A673 (cell line): Measurements from ENCODE around the gene CLIC4. TPM values are rescaled to one million over a fixed set of nuclear protein-coding genes. Genes with fewer than 3 reads are reported as not detected.

Experiments used
- BruUV-seq: library from RNA; stranded (reverse); fragments of 400-500 nt; replicated peaks from 2 replicates; lab custom pipeline; 2021; lab: Mats Ljungman, UMichigan
- CTCF ChIA-PET: fragments of 300-600 bp; sonication (Branson Sonifier 250); formaldehyde crosslinking; loops from one replicate; lab custom pipeline; 2022; ENCODE audit warnings: antibody characterized with exemption; lab: Charles Lee
- POLR2A ChIA-PET: fragments of 300-600 bp; sonication (Branson Sonifier 250); formaldehyde crosslinking; loops from one replicate; lab custom pipeline; 2022; ENCODE audit warnings: antibody characterized with exemption; ENCODE audit not compliant: low non-redundant PET; lab: Charles Lee
- DNase-seq: peaks from one replicate; pipeline ENCODE4 v3.0.0-alpha.2; 2015; ENCODE audit warnings: low spot score
- H3K27ac ChIP-seq: fragments of 200-600 bp; sonication (generic); 2 replicates; pipeline ENCODE4 v1.5.1; 2016; ENCODE audit warnings: mixed run types, low read depth, mild to moderate bottlenecking, mixed read lengths, antibody characterized with exemption, low read length; ENCODE audit not compliant: poor library complexity, severe bottlenecking
- H3K27me3 ChIP-seq: fragments of 200-600 bp; sonication (generic); replicated peaks from 2 replicates; pipeline ENCODE4 v1.6.1; 2017; ENCODE audit warnings: mixed run types, low read depth, mild to moderate bottlenecking, mixed read lengths, antibody characterized with exemption, low read length; ENCODE audit not compliant: insufficient read depth, poor library complexity
- H3K36me3 ChIP-seq: fragments of 200-600 bp; sonication (generic); 2 replicates; pipeline ENCODE4 v1.6.1; 2016; ENCODE audit warnings: mixed run types, mild to moderate bottlenecking, mixed read lengths, antibody characterized with exemption, low read length; ENCODE audit not compliant: insufficient read depth, poor library complexity, severe bottlenecking
- H3K4me1 ChIP-seq: fragments of 200-600 bp; sonication (generic); 2 replicates; pipeline ENCODE4 v1.6.1; 2017; ENCODE audit warnings: mixed run types, mild to moderate bottlenecking, mixed read lengths, antibody characterized with exemption, low read length; ENCODE audit not compliant: insufficient read depth, poor library complexity, severe bottlenecking
- H3K4me3 ChIP-seq: fragments of 200-600 bp; sonication (generic); 2 replicates; pipeline ENCODE4 v1.5.1; 2016; ENCODE audit warnings: low read depth, mixed run types, mild to moderate bottlenecking, mixed read lengths, low read length; ENCODE audit not compliant: poor library complexity, severe bottlenecking
- H3K9me3 ChIP-seq: fragments of 200-600 bp; sonication (generic); 2 replicates; pipeline ENCODE4 v1.6.1; 2016; ENCODE audit warnings: mixed run types, low read depth, mild to moderate bottlenecking, mixed read lengths, antibody characterized with exemption, low read length; ENCODE audit not compliant: poor library complexity, severe bottlenecking
- EZH2 ChIP-seq: fragments of 200-600 bp; sonication (generic); IDR thresholded peaks from 2 replicates; pipeline ENCODE4 v1.6.1; 2017; ENCODE audit warnings: borderline replicate concordance, low read depth, mild to moderate bottlenecking, mixed read lengths, antibody characterized with exemption, low read length; ENCODE audit not compliant: poor library complexity, severe bottlenecking
- intact Hi-C: fragments of 100-400 bp; cut with micrococcal nuclease; formaldehyde crosslinking; loops from one replicate; pipeline ENCODE4 v1.10.0; 2022; ENCODE audit not compliant: unreplicated experiment
- total RNA-seq: library from RNA; stranded (reverse); gene quantifications from 2 replicates; pipeline ENCODE4 v1.2.3, GENCODE V29; 2021
- TF ChIP-seq, protein P1 (sequence below): fragments of 300-800, 200-600 bp; sonication (generic); conservative IDR thresholded peaks from 2 replicates; pipeline ENCODE4 v1.5.1; 2017; ENCODE audit warnings: low read depth, mild to moderate bottlenecking, antibody characterized with exemption, low read length, moderate library complexity, mixed read lengths

The CLIC4 gene
- total RNA-seq, 1 experiment from 2014 or later, result 207 TPM

DNA sequence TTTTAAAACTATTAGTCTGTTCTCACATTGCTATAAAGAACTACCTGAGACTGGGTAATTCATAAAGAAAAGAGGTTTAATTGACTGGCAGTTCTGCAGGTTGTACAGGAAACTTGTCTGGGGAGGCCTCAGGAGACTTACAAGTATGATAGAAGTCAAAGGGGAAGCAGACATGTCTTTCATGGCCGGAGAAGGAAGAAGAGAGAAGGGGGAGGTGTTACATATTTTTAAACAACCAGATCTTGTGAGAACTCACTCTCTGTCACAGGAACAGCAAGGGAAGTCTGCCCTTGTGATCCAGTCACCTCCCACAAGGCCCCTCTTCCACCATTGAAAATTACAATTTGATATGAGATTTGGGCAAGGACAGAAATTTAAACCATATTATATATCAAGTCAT is 55.9 kb downstream of the CLIC4 start:
- CTCF ChIA-PET, result no interaction called here
- POLR2A ChIA-PET, result no interaction called here
- BruUV-seq, result TSS peak; percentile 22
- intact Hi-C loops, result no loop called here
- peaks cover 24% of the 10 kb centered on the region for H3K4me1 ChIP-seq
- TF ChIP-seq, protein P1, sequence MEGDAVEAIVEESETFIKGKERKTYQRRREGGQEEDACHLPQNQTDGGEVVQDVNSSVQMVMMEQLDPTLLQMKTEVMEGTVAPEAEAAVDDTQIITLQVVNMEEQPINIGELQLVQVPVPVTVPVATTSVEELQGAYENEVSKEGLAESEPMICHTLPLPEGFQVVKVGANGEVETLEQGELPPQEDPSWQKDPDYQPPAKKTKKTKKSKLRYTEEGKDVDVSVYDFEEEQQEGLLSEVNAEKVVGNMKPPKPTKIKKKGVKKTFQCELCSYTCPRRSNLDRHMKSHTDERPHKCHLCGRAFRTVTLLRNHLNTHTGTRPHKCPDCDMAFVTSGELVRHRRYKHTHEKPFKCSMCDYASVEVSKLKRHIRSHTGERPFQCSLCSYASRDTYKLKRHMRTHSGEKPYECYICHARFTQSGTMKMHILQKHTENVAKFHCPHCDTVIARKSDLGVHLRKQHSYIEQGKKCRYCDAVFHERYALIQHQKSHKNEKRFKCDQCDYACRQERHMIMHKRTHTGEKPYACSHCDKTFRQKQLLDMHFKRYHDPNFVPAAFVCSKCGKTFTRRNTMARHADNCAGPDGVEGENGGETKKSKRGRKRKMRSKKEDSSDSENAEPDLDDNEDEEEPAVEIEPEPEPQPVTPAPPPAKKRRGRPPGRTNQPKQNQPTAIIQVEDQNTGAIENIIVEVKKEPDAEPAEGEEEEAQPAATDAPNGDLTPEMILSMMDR, result no peak
- TF ChIP-seq EZH2, result no peak
- DNase-seq, result no peak
- peaks cover 10% of the 10 kb centered on the region for H3K36me3 ChIP-seq
- H3K9me3 ChIP-seq, result no peaks in the 10 kb centered on the region
- H3K27me3 ChIP-seq, result no peaks in the 10 kb centered on the region
- H3K27ac ChIP-seq, result no peak overlapping the region
- no peak overlapping the region for H3K4me3 ChIP-seq

DNA sequence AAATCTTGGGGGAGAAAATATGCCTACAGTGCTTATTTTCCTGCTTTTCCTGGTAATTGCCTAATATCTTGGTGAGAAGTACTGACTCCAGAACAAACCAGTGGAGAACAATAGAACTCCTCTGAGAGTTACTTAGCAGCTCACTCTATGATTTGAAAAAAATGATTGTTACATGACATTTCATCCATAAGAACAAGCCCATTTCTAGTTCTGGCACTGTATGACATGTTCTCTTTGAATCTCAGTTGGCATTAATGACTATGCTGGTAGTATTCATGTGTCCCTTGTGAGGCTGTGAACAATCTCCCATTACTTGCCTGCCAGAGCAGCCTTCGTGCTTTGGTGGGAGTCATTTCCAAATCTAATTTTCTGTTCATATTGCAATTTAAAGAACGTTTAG is 58.0 kb downstream of the CLIC4 start:
- CTCF ChIA-PET, result no interaction called here
- peak; percentile 32 for DNase-seq
- Histone ChIP-seq H3K4me1 (peaks cover 32% of the 10 kb centered on the region), H3K27me3 (no peaks in the 10 kb centered on the region), H3K9me3 (no peaks in the 10 kb centered on the region), H3K27ac (peak overlapping the region; percentile 20), H3K4me3 (no peak overlapping the region), H3K36me3 (peaks cover under 1% of the 10 kb centered on the region)
- no TSS peak for BruUV-seq
- intact Hi-C loops, result no loop called here
- no peak for TF ChIP-seq EZH2
- TF ChIP-seq, protein P1, result no peak
- POLR2A ChIA-PET, result no interaction called here

DNA sequence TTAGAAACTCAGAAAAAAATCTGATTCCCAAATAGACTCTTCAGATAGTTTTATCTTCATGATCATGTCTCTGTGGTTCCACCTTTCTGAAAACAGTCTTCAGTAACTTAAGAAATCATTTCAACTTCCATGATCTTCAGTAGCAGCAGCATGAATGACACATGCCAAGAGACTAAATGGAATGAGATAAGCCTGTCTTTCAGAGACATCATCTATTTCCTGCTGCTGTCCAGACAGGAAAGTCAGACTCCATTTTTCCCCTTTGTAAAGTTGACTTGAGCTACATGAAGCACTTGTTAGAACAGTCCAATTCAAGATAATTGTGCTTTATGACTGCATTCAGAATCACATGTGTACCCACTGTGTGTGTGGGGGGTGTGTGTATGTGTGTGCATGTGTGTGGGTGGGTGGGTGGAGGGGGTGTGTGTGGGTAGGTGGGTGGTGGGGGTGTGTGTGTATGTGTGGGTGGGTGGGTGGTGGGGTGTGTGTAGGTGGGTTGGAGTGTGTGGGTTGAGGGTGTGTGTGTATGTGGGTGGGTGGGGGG is 58.8 kb downstream of the CLIC4 start:
- CTCF ChIA-PET, result no interaction called here
- H3K27ac ChIP-seq, result peak overlapping the region; percentile 20

More for the DNA sequence above, 58.8 kb downstream of the CLIC4 start:
- Histone ChIP-seq H3K36me3 (no peaks in the 10 kb centered on the region), H3K27me3 (no peaks in the 10 kb centered on the region), H3K4me3 (no peak overlapping the region), H3K9me3 (no peaks in the 10 kb centered on the region), H3K4me1 (peaks cover 32% of the 10 kb centered on the region)
- no TSS peak for BruUV-seq
- TF ChIP-seq, protein P1, result no peak
- no peak for TF ChIP-seq EZH2
- DNase-seq, result peak; percentile 48
- POLR2A ChIA-PET, result no interaction called here
- intact Hi-C loops, result no loop called here
